Measurements from ENCODE around the gene CDK5.
A peak's percentile ranks its signal among the peaks of the same experiment; 100 is the strongest.
"Not testable (repeated sequence)": the region's sequence is repeated elsewhere in the genome, so short reads cannot be mapped to it uniquely, and the experiment has no call there.

CDK5 gene

DNA sequence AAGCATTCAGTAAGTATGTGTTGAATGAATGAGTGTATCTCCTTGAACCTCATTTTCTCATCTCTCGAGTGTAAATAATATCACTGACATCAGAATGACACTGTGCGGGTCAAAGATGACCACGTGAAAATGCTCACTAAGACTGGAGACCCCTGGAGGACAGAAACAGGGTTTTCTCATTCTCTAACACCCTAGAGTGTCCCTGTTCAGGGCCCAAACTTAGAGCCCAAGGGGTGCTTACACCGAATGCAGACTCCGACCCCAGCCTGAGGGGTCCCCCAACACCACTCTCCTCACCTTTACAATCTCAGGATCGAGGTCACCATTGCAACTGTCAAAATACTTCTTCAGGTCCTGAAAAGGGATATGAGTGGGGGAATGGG, 1.4 kb downstream of the CDK5 start:
- DNase-seq = no peak

- no peak for DNase-seq
Observed at GRCh38 chr7:151053751-151054150, 3.9 kb downstream of the CDK5 start.

- DNase-seq = no peak
Observed at GRCh38 chr7:151053096-151053495, 4.6 kb downstream of the CDK5 start.

DNA sequence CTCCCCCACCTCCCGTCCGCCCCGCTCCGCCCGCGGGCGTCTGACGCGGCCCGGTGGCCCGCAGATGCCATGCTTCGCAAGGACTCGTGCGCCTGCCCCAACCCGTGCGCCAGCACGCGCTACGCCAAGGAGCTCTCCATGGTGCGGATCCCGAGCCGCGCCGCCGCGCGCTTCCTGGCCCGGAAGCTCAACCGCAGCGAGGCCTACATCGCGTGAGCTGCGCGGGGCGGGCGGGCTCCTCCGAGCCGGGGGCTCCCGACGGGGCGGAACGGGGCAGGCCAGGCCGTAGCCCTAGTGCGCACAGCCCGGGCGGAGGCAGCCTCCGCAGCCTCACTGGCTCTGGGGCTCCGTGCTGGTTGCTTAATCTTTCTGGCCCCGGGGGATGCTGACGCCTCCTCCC, 6.6 kb downstream of the CDK5 start:
- peak; percentile 76 for DNase-seq

- no peak for DNase-seq
Observed at GRCh38 chr7:151048911-151049463, 8.7 kb downstream of the CDK5 start.

DNA sequence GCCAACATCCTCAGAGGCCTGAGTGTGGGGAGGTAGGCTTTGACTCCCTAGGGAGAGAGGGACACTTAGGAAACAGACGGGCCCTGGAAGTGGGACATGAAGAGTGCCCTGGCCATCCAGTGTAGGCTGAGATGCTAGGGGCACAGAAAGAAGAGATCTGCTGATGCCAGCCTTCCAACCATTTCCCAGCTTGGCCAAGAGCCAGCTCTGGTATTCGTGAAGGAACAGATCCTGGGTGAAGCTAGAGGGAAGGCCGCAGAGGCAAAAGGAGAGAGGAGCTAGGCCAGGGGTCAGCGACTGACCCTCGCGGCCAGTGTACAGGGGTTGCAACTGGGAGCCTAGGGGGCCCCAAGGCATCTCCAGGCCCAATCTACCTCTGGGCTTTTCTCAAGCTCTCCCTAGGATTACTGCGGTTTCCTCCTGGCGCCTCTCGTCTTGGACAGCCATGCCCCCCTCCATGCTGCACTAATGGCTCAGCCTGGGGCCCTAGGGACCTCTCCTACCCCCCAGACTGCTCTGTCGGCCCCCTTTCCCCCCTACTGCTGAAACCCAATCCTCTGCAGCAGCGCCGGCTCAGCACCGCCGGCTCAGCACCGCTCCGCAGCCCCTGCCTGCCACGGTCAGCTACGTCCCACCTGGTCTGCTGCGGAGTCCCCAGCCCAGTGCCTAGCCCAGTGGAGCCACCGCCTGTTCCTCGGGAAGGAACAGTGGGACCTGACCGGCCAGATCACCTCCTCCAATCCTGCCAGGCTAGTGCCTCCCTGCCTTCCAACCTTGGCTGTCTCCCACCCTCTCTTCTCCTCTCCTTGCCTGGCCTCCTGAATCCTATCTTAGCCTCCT, 9.5 kb downstream of the CDK5 start, which contains the start of gene ASIC3:
TSS of gene ASIC3 (plus strand) at position 556 of the 840 bp plus-strand sequence. CDS start 355 bp downstream, outside the sequence.
- DNase-seq = no peak

- DNase-seq = peak; percentile 89
Observed at GRCh38 chr7:151046603-151047573, 10.8 kb downstream of the CDK5 start.

GRCh38 chr7:151045967-151046366, 11.7 kb downstream of the CDK5 start:
- no peak for DNase-seq

- no peak for DNase-seq
Observed at GRCh38 chr7:151045262-151045661, 12.4 kb downstream of the CDK5 start.

DNA sequence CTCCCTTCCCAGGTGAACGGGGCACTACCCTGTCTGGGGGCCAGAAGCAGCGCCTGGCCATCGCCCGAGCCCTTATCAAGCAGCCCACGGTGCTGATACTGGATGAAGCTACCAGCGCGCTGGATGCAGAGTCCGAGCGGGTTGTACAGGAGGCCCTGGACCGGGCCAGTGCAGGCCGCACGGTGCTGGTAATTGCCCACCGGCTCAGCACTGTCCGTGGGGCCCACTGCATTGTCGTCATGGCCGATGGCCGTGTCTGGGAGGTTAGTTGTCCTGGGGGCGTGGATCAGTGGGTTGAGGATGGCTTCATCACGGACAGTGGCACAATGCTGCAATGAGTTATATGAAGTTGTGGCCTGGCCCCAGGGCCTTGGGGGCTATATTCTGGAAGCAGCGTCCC, 13.7 kb downstream of the CDK5 start:
- no peak for DNase-seq

DNA sequence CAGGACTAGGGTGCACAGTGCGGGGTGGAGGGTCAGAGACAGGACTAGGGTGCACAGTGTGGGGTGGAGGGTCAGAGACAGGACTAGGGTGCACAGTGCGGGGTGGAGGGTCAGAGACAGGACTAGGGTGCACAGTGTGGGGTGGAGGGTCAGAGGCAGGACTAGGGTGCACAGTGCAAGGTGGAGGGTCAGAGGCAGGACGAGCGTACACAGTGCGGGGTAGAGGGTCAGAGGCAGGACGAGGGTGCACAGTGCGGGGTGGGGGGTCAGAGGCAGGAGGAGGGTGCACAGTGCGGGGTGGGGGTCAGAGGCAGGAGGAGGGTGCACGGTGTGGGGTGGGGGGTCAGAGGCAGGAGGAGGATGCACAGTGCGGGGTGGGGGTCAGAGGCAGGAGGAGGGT, 14.2 kb downstream of the CDK5 start:
- not testable (repeated sequence) for DNase-seq

DNA sequence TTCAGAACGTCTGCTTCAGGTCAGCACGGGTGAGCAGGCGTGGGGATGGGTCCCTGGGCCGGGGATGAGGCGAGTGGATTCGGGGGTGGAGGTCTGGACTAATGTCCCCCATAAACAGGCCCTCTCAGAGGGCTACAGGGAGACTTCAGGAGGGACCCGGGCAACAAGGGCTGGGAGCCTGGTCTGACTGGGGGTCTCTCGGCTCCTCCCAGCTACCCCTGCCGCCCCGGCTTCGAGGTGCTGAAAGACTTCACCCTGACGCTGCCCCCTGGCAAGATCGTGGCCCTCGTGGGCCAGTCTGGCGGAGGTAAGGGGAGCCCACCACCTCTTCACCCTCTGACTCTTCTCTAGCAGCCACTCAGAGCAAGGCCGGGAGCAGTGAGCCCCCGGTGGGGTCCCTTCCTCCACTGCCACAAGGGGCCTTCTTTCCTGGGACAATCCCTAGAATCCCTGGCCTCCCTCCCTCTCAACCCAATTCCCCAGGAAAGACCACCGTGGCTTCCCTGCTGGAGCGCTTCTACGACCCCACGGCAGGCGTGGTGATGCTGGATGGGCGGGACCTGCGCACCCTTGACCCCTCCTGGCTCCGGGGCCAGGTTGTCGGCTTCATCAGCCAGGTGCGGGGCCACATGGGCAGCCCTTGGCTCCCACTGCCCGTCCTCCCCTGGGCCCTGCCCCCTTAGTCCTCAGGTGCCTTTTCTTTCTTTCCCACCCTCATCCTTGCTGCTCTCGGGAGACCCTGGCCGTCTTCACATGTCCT, 16.9 kb downstream of the CDK5 start:
- DNase-seq = no peak

DNA sequence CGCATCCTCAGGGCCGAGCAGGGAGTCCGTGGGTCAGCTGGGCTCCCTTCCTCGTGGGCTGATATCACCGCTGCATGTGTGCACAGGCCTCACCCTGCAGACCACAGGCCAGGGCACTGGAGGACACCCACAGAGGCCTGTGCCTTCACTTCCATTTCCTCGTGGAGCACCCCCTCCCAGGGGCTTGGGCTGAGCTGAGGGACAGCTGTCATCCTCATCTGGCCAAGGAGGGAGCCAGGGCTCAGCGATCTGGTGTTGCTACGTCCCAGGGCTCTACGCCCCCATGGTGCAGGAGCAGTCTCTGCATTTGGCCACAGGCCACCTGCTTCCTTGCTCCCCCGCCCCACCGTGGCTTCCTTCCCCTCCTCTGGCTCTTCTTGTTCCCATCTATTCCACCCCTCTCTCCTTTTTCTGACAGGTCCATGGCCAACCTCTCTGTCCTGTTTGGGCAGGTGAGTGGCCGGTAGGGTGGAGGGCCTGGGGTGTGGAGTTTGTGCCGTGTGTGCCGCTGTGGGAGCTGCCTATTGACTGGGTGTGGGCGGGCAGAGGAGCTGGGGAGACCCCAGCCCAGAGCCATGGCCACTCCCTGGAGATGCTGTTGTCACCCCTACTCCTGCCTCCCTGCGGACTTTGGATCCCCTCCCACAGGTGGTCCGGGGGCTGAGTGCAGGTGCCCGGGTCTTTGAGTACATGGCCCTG, 17.7 kb downstream of the CDK5 start:
- no peak for DNase-seq

DNA sequence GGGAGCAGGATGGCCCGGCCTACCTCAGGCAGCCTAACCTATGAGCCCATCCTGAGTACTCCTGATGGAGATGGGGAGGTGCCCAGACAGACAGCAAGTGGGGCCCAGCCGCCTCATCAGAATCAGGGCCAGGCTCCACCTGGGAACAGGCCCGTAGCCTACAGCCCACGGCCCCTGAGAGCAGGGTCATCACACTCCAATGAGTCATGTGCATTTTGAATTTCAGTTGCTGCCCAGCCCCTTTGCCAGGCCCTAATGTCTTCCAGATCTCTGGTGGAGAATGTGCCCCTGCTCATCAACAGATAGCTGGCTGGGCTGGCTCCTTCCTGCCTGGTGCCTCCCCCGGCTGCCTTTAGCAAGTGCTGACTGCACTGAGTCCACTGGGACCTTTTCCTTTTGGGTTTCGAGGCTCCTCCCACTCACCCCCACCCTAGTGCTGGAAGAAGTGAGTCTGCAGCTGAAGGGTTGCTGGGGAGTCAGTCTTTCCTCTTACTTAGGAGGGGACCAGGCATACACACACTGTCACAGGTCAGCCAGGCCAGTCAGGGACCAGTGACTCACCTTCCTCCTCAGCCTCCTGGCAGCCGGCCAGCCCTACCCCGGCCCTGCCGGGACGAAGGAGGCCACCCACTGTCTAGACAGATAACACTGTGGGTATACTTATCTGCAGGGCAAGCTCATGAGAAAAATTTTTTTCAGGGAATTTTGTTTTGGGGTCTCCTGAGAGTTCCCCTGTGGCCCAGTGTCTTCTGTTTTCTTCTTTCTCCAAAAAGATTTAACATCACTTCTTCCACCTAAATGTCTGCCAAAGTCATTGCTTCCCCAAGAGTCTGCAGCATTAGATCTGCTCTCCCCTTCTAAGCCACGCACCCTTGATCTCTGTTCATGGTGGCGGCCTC, 18.5 kb downstream of the CDK5 start:
- peak; percentile 70 for DNase-seq

- no peak for DNase-seq
Observed at GRCh38 chr7:151035902-151036301, 21.8 kb downstream of the CDK5 start.

DNA sequence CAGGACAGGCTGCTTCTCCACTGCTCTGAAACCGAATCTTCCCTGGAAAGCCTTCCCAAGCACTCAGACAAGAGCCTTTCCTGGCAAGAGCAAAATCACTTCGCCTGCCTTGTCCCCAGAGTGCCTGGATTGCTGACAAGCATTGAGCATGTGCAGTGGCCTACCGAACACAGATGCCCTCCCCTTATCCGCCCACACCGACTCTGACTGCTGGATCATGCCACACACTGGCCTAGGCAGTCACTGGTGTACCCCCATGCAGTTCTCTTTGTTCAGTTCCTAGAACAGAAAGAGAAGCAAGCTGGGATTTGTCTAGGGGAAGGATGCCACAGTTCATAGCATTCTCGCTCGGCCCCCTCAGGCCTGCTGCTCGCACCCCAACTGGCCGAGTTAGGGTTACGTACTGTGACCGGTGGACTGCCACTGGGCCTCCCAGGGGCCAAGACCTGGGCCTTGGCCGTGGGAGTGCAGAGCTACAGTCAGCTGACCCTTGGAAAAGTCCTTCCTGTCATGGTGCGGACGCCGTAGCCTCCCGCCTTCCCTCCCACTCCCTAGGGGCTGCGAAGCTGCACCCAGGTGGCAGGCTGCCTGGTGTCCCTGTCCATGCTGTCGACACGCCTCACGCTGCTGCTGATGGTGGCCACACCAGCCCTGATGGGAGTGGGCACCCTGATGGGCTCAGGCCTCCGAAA, 22.5 kb downstream of the CDK5 start:
- no peak for DNase-seq

GRCh38 chr7:151034312-151035025, 23.2 kb downstream of the CDK5 start:
- no peak for DNase-seq

GRCh38 chr7:151033864-151034249, 23.8 kb downstream of the CDK5 start:
- no peak for DNase-seq

All from left hindlimb (tissue), 1 donor.